GM18507 (cell line): ENCODE results near the gene LAX1.
A peak's percentile ranks its signal among the peaks of the same experiment; 100 is the strongest.
"Not testable (repeated sequence)": the region's sequence is repeated elsewhere in the genome, so short reads cannot be mapped to it uniquely, and the experiment has no call there.

Experiments
- DNase-seq: peaks from one replicate; pipeline ENCODE4 v3.0.0; 2011; ENCODE audit warnings: low read depth; ENCODE audit not compliant: insufficient read length; ENCODE audit errors: extremely low spot score
- FAIRE-seq: peaks from 2 replicates; lab custom pipeline; 2011; peaks lifted over from hg19 to GRCh38; lab: Jason Lieb, UNC

The LAX1 gene

GRCh38 chr1:203765029-203765837 lies at the start of gene LAX1:
TSS of gene LAX1 (plus strand) at chr1:203765183. CDS start at chr1:203765566, 383 bp downstream.
- FAIRE-seq (peak; percentile 90), DNase-seq (peak; percentile 57)

- no peak for FAIRE-seq
- DNase-seq, result no peak
Measured at GRCh38 chr1:203717120-203717519, 47.9 kb upstream of the LAX1 start.

- FAIRE-seq, result no peak
Measured at GRCh38 chr1:203720242-203720641, 44.7 kb upstream of the LAX1 start.

GRCh38 chr1:203722909-203723308 lies 42.1 kb upstream of the LAX1 start:
- DNase-seq (no peak), FAIRE-seq (no peak)

More at GRCh38 chr1:203720242-203720641, 44.7 kb upstream of the LAX1 start:
- DNase-seq, result no peak

GRCh38 chr1:203726417-203726867 lies 38.5 kb upstream of the LAX1 start:
- DNase-seq, result no peak
- no peak for FAIRE-seq

- no peak for DNase-seq
Measured at GRCh38 chr1:203733009-203733863, 31.7 kb upstream of the LAX1 start.

GRCh38 chr1:203742436-203742835 lies 22.5 kb upstream of the LAX1 start:
- FAIRE-seq (no peak), DNase-seq (no peak)

More at GRCh38 chr1:203733009-203733863, 31.7 kb upstream of the LAX1 start:
- FAIRE-seq, result no peak

GRCh38 chr1:203743091-203743571 lies 21.9 kb upstream of the LAX1 start:
- no peak for DNase-seq
- no peak for FAIRE-seq

GRCh38 chr1:203744075-203744972 lies 20.7 kb upstream of the LAX1 start:
- DNase-seq (no peak), FAIRE-seq (peak; percentile 71)

GRCh38 chr1:203746281-203746680 lies 18.7 kb upstream of the LAX1 start:
- FAIRE-seq (no peak), DNase-seq (no peak)

- DNase-seq (no peak), FAIRE-seq (no peak)
Measured at GRCh38 chr1:203751051-203751450, 13.9 kb upstream of the LAX1 start.

- DNase-seq, FAIRE-seq: not testable (repeated sequence)
Measured at GRCh38 chr1:203751618-203752361, 13.2 kb upstream of the LAX1 start.

- peak; percentile 81 for FAIRE-seq
- no peak for DNase-seq
Measured at GRCh38 chr1:203754455-203754864, 10.5 kb upstream of the LAX1 start.

GRCh38 chr1:203756036-203756435 lies 8.9 kb upstream of the LAX1 start:
- no peak for FAIRE-seq
- no peak for DNase-seq

GRCh38 chr1:203758749-203759148 lies 6.2 kb upstream of the LAX1 start:
- not testable (repeated sequence) for FAIRE-seq, DNase-seq

GRCh38 chr1:203760506-203760905 lies 4.5 kb upstream of the LAX1 start:
- FAIRE-seq, result no peak
- DNase-seq, result no peak

- FAIRE-seq, DNase-seq: not testable (repeated sequence)
Measured at GRCh38 chr1:203761958-203762357, 3.0 kb upstream of the LAX1 start.

GRCh38 chr1:203763505-203763904 lies 1.5 kb upstream of the LAX1 start:
- FAIRE-seq (no peak), DNase-seq (no peak)
